Measurements from ENCODE around the gene PPL. TPM values are rescaled to one million over a fixed set of nuclear protein-coding genes. Genes with fewer than 3 reads are reported as not detected.

The PPL gene
- polyA plus RNA-seq, 4 donors: 27.8 to 34.6 (median 28.7) TPM

DNA sequence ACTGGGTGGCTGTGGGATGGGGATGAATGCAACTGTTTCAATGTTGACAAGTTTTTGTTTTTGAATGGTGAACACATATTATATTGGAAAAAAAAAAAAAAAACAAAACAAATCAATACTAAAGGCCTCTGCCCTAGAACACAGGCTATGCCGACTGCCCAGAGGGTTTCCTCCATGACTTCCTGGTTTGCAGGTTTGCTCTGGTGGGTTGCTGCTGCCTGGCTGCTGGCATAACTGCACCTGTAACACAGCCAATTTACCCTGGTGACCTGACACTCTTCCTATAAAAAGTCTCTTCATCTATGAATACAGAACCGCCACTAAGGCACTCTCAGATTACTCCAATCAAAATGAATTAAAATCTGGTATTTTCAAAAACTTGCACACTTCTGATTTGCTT lies 100.2 kb downstream of the PPL start:
- DNase-seq (ENCODE audit: low read depth in 4 of 4, low spot score in 3 of 4): no peak

DNA sequence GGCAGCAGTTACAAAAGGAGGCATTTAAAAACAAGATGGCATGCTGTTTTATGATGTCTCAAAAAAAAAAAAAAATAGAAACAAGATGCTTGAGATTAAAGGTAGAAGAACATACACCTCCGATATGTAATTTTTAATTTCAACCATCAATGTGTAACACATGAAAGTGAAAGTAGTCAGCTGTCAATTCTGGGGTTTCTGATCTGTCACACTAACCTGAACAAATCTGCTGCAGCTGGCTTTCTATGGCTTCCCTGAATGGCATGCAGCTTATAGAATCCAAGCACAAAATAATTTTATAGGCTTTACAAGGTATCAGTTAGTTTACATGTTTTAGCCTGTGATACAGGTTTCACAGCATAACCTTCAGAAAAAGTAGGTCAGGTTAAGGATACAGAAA lies 103.4 kb downstream of the PPL start:
- DNase-seq (ENCODE audit: low read depth in 4 of 4, low spot score in 3 of 4): no peak

DNA sequence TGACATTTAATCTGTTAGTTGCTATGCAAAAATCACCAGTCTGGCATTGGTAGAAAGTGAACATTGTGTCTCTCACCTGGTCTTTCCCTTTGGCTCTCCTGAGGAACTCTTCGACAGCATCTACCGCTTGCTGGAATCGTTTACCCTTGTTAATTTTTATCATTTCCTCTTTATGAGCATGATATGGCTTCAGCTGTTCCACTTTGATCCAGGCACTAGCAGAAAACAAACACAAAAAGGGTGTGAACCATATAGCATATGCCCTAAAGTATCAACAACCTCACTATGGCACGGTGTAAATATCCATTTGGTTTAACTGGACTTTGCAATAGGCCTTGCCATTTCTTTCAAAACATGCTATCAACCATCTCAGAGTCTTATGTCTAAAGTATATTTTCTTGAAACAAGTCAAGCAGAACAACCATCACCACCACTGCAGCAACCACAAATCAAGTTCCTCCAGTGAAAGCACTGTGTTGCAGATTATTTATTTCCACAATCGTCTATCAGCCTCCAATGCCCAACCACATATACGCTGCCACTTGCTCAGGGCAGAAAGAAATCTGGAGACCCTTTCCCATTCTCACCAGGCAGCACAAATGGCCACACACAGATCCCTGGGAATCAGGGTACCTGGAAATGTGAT lies 104.1 kb downstream of the PPL start:
- no peak for DNase-seq (ENCODE audit: low read depth in 4 of 4, low spot score in 3 of 4)

Other genes starting within 250 kb of the PPL start
- gene NUDT16L1, start 243.6 kb downstream of the PPL start, polyA plus RNA-seq (ENCODE audit: insufficient read length in 4 of 4): 10 to 100 TPM; 39.7 to 55.9 (median 43.3) TPM
- gene ANKS3, start 202.9 kb downstream of the PPL start, polyA plus RNA-seq (ENCODE audit: insufficient read length in 4 of 4): 10 to 100 TPM; 20.8 to 24.0 (median 22.8) TPM
- 1 to 10 TPM; 2.1 to 2.5 (median 2.3) TPM for gene DNAAF8, start 202.6 kb downstream of the PPL start, polyA plus RNA-seq (ENCODE audit: insufficient read length in 4 of 4)
- 10 to 100 TPM; 13.8 to 19.2 (median 16.4) TPM for gene ZNF500, start 170.0 kb downstream of the PPL start, polyA plus RNA-seq (ENCODE audit: insufficient read length in 4 of 4)
- under 1 TPM in 1 of 4 donors, not detected in 3; 0.18 TPM for gene SEPTIN12, start 148.8 kb downstream of the PPL start, polyA plus RNA-seq (ENCODE audit: insufficient read length in 4 of 4)
- gene SMIM22, start 141.8 kb downstream of the PPL start, polyA plus RNA-seq (ENCODE audit: insufficient read length in 4 of 4): 10 to 100 TPM in 2 of 4 donors, 1 to 10 TPM in 2; 7.5 to 12.7 (median 10.9) TPM
- 10 to 100 TPM; 34.8 to 42.1 (median 36.3) TPM for gene ROGDI, start 134.5 kb downstream of the PPL start, polyA plus RNA-seq (ENCODE audit: insufficient read length in 4 of 4)
- 100 to 1,000 TPM; 123 to 150 (median 139) TPM for gene GLYR1, start 89.9 kb downstream of the PPL start, polyA plus RNA-seq (ENCODE audit: insufficient read length in 4 of 4)
- gene UBN1, start 89.7 kb downstream of the PPL start, polyA plus RNA-seq (ENCODE audit: insufficient read length in 4 of 4): 10 to 100 TPM; 33.4 to 36.1 (median 35.0) TPM
- gene SEC14L5, start 21.2 kb upstream of the PPL start, polyA plus RNA-seq (ENCODE audit: insufficient read length in 4 of 4): under 1 TPM; 0.14 to 0.36 (median 0.26) TPM
- gene NAGPA, start 96.8 kb upstream of the PPL start, polyA plus RNA-seq (ENCODE audit: insufficient read length in 4 of 4): 10 to 100 TPM in 1 of 4 donors, 1 to 10 TPM in 3; 8.6 to 10.9 (median 8.8) TPM
- gene C16orf89, start 128.8 kb upstream of the PPL start, polyA plus RNA-seq (ENCODE audit: insufficient read length in 4 of 4): 10 to 100 TPM in 1 of 4 donors, 1 to 10 TPM in 3; 2.6 to 11.6 (median 6.4) TPM
- 10 to 100 TPM; 24.3 to 27.2 (median 24.4) TPM for gene ALG1, start 134.7 kb upstream of the PPL start, polyA plus RNA-seq (ENCODE audit: insufficient read length in 4 of 4)
- 10 to 100 TPM; 12.3 to 14.7 (median 13.7) TPM for gene EEF2KMT, start 160.6 kb upstream of the PPL start, polyA plus RNA-seq (ENCODE audit: insufficient read length in 4 of 4)

All from right renal pelvis (tissue), 4 donors.